NCI-H524 (cell line): ENCODE results near the gene PCYT2.
"Not testable (repeated sequence)": the region's sequence is repeated elsewhere in the genome, so short reads cannot be mapped to it uniquely, and the experiment has no call there.

Source experiments
- DNase-seq, 2 experiments: peaks; one replicate each; lab custom pipeline; 2025; lab: John Stamatoyannopoulos, UW

Gene PCYT2

DNA sequence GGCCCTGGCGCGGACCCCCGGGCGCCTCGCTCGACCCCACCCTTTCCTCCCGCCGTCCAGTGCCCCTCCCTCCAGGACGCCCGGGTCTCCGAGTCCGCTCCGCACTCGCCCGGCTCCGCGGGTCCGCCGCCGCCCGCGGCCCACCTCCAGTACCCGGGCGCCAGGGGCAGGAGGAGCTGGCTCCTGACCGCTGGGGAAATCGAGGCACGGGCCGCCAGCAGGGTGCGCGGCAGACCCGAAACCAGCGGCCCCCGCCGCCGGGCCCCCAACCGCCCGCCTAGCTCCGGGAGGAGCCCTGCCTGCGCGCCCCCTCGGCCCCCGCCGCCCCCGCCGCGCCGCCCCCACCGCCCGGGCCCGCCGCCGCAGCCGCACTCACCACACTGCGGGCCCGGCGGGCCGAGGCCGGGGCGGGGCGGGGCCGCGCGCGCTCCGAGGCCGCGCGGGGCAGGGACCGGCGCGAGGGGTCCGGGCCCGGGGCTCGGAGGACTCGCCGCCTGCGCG is 16.0 kb upstream of the PCYT2 start:
- no peak for DNase-seq

DNA sequence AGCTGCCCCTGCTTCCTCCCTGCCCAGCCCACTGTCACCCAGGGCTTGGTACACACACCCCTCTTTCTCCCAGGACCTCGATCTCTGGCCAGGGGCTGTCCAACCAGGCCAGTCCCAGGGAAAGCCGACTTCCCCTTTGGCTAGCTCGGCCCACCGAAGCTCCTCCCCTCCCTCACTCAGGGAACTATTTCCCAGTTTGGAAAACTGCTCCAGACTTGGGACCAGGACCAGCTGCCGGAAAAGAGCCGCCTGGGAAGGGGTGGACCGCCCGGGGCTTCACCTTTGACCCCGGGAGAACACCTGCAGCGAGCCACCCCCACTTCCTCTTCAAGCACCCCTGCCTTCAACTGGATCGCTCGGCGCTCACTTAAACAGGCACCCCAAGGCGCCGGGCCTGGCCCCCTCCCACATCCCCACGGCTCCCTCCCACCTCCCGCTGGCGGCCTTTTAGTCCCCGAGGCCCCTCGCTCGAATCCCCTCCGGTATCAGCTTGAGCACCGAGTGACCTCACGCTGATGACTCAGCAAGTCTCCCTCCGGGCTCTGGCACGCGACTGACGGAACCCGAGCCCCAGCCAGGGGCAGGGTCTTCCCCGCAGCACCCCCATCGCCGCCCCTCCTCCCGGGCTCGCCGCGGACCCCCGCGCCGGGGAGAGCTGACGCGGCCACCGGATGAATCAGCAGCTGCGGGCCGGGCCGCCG is 15.4 kb upstream of the PCYT2 start:
- DNase-seq: no peak

DNA sequence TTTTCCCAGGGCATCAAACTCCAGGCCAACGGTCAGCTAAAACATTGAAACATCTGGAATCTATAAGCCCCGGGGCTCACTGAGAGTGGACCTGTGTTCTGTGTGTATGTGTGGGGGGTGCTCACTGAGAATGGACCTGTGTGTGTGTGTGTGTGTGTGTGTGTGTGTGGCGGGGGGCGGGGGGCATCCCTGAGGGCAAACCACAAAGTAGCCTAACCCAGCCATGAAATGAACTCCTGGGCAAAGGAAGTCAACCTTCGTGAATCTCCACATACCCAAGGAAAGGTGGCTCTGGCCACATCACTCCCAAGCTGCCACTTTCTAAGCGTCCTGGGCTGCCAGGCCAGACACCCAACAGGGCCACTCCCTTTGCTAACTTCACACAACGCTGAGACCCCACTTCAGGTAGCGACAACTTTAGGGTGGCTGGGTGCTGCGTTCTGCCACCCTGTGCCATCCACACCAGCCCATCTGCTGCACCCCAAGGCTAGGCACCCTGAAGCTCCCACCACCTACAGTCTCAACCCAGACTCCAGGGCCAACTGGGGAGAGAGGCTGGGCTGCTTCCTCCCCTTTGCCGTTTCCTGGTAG is 14.8 kb upstream of the PCYT2 start:
- no peak for DNase-seq

DNA sequence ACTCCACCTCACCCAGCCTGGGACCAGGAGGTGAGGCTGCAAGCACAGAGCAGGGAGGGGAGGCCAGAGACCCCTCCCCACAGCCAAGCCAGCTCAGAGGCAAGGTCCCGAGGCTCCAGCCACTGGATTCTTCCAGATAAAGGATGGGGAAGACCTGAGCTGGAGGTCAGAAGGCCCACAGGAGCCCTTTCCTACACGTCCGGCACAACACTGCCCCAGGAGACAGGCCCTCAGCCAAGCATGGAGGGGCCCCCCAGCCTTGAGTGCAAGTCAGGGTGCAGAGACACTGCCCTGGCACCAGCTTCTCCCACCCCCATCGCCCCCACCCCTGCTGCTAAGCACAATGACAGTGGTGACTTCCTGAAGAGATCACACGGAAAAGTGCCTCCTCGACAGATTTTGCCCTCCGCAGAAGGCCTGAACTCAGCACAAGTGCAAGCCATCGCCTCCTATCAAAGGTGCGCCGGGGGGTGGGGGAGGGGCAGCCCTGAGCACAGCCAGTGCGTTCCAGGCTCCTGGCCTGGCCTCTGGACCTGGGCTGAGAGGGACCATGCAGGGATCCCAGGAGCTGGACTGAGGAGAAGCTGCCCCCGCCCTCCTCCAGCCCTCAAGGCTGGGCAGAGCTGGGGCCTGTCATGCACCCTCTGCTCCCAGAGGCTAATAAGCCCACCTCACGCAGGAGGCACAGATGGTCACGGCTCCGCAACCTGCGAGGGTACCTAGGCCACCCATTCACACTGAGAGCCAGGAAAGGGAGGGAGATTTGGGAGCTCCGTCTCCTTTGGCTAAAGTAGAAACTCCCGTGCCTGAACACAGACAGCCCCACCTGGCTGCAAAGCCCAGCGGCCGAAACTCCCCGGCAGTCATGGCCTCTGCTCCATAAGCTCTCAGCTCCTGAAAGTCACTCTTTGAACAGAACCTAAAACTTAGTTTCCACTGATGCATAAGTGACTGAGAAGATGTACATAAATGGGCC is 13.6 kb upstream of the PCYT2 start:
- no peak for DNase-seq

DNA sequence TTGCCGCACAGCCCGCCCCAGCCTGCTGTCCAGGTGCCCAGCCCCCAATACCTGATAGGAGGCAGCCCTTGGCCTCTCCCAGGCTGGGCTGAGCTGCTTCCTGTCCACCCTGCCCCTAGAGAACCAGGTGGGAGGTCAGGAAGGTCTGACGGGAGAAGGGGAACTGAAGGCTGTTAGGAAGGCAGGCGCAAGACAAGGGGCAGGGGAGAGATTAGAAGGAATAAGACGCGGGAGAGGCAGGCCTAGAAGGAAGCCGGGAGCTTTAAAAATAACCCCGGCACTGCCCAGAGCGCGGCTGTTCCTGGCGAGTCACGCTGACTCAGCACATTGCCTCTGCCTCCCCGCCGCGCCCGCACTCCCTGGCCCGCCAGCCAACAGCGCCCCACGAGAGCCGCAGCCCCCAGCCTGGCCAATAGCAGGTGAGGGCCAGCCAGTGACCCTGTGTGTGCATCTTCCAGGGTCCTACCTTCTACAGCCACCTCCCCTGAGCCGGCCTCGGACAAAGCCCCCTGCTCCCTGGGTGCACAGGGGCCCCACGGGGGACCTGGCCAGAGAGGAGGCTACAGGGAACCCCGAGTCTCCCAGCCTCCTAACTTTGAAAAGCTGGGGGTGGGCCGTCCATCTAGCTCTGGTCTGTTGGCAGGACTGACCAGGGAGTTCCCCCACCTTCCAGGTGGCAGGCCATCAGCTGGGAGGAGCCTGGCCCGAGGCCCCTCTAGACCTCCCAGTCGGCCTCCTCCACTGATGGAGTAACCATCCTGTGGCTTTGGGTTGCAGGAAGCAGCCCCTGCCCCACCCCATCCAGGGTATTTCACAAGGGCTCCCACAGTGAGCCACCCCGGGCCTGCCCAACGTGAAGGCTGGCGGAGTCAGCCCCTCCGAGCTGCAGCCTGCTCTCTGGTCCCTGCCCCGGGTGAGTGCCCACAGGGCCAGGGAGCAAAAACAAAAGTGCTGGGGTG is 12.4 kb upstream of the PCYT2 start:
- no peak for DNase-seq

DNA sequence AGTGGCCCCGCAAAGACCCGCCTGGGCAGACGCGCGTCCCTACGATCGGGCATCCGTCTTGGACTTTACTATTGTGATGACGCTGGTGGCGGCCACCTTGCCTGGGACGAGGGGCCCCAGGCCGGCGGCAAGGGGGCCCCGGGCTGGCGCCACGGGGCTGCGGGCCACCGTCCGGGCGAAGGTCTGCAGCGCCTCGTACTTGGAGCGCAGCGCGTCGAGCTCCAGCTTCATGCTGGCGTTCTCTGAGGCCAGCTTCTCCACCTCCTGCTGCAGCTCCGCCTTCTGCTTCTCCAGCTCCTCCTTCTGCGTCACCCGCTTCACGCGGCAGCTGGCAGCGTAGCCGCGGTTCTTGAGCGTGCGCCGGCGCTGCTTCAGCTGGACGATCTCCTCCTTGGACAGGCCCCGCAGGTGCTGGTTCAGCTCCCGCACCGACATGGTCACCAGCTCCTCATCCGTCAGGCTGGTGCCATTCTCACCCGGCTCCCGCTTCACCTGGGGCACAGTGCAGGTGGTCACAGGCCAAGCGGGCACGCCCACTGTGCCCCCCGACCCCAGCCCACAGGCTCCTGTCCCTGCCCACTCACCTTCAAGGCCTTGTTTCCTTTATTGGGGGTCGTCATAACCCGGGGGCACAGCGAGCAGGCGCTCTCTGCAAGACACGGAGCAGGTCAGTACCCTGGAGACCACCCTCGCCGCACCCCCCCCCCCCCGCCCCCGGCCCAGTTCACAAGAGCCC is 11.5 kb upstream of the PCYT2 start:
- no peak for DNase-seq

DNA sequence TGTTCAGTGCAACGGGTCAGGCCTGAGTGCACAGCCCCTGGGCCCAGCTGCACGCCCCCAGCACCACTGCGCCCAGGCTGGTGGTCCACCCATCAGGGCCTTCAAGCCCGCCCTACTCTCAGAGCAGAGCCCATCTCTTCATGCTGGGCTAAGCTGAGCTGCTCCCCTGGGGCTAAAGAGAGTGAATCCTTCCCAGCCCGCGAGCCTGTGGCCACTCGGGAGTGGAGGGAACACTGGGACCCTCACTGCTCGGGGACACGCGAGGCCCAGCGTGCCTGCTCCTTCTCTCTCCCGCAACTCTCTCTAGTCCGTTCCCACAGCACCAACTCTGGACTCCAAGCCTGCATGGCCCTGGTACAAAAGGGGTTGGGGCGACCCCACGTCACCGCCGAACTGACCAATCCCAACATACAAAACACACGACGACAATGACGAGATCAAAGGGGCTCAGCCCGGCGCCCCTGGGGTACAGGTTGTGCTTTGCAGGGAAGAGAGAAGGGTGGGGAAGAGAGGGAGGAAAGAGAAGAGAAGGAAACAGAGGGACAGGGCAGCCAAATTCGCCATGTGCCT is 10.9 kb upstream of the PCYT2 start:
- DNase-seq: no peak

DNA sequence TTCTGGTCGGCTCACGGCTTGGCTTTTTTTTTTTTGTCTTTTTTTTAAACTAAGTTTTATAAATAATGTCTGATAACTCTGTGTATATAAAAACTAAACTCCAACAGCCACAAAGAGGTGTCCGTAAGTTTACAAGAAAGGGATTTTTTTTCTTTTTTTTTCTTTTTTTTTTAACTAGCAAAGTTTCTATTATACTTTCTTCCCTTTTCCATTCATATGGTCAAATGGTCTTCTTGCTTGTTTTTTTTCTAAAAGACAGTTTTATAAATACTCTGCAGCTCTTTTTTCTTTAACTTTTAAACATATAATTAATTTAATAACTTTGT is 10.3 kb upstream of the PCYT2 start:
- DNase-seq: no peak

DNA sequence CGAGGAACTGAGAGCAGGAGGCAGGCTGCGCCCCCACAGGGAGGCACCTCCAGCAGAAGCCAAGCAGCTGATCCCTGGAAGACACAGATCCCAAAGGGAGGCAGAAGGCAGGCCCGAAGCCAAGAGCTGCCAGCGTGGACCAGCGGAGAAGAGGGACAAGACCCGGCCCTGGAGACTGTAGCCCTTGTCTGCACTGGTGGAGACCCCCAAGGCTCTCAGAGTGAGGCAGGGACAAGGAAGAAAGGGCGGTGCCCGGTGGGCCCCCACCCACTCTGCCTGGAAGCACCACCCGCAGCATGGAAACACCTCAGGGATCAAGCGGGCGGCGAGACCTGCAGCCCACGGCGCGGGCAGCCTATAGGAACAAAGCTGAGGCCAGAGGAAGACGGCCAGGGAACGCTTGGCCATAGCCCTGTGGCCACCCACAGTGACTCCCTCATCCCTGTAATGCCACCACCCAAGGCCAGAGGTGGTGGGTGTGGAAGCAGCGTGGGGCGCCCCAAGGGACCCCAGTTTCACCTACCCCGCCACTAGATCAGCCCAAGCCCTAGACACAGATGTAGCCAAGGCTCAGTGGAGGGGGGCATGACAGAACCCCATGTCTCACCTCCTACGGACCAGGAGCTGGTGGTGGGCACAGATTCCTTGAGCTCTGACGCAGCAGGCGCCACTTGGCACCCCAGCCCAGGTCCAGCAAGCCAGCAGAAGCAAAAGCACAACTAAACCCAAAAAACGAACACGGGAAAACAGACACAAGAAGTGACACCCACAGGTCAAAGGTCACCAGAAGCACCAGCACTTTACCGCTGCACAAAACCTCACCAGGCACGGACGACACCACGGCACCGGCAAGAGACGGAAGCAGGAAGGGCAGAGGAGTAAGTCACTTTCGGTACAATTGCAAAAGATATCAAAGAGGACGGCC is 9.7 kb upstream of the PCYT2 start:
- DNase-seq: no peak

DNA sequence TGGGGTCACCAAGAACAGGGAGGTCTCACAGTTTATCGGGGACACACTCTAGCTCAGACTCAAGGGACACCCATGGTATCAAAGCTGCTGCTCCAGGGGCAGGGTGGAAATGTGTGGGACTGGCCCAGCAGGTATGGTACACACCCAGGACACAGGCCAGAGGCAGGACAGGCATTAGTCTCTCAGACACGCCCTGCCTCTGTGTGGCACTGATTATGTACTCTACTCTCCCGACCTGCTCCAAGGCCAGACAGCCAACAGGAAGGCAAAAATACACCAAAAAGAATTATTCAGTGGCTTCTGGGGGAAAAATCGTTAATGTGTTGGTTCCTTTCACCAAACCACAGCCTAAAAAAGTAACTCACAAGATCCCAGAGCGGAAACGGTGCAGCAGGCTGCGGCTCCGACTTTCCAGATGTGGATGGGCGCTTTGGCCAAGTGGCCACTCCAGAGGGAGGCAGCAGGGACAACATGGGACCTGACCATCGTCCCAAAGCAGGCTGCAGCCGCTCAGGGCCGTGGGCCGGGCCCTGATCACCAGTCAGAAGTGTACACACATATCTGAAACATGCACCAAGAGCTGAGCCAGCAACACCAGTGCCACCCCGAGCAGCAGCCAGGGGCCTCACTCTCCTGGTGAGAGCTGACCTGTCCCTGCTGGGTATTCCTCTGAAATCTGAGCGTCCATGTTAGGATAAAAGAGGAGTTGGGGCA is 7.8 kb upstream of the PCYT2 start:
- DNase-seq: no peak

DNA sequence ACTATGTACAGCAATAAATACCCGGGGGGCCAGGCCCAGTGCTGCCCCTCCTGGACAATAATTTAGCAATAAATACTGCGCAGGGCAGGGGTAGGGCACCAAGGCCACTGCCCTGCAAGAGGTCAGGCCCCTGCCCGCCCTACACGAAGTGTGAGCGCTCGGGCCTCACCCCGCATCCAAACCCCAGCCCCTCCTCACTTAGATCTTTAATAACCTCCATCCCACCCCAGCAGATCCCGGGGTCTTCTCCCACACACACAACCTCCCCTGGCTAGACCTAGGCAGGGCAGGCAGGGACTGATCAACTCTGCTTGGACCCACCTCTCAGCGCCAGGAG is 7.1 kb upstream of the PCYT2 start:
- DNase-seq: not testable (repeated sequence)

DNA sequence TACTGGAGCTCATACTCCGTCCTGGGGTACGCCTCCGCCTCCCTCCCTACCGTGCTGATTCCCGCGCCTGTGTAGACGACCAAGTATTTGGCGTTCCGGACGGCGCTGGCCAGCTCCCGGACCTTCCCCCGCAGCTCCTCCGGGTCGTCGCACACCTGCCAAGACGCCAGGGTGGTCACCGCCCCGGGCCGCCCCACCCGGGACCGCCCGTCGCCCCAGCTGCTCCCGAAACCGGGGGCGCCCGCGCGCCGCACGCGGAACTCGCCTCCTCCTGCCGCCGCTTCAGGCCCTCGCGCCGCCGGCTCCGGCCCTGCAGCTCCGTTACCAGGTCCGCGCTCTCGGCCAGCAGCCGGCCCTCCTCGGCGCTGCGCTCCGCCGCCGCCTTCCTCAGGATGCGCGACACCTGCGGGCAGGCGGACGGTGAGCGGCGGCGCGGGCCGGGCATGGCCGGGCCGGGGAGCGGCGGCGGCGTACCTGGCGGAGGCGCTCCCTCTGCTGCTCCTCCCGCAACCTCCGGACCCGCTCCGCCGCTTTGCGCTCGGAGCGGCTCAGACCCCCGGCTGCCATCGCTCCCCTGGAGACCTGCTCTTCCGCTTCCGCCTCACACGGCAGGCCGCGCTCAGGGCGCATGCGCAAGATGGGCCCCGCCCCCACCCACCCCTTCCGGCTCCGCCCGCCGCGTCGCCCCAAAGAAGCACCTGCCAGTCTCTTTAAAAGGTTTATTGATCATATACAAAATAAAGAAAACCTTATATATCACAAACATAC is 6.5 kb upstream of the PCYT2 start, which contains the start of gene SIRT7:
Gene SIRT7 (minus strand): TSS at position 612 of the 768 bp plus-strand sequence. CDS start 45 bp downstream, at position 567.
- DNase-seq: peak; percentile 50 to 92

DNA sequence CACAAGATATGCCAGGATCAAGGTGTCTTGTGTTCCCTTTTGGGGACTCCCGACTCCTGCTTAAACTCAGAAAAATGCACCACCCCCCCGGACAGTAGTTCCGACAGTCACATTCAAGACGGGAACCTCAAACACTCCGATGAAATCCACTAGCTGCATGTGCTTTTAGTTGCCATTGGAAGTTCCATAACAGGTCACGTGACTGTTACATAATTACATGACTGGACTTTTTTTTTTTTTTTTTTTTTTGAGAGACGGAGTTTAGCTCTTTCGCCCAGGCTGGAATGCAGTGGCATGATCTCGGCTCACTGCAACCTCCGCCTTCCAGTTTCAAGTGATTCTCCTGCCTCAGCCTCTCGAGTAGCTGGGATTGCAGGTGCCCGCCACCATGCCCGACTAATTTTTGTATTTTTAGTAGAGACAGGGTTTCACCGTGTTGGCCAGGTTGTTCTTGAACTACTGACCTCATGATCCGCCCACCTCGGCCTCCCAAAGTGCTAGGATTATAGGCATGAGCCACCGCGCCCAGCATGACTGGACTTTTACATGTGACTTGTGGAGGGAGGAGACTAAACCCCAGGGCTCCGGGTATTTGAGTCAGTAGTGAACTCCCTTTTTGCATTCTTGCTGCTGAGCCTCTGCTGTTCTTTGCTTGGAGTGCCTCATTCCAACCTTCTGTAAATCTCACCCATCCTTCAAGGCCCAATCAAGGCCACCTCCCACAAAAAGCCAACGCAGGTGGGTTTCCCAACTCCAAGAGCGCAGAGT is 5.2 kb upstream of the PCYT2 start:
- no peak for DNase-seq

DNA sequence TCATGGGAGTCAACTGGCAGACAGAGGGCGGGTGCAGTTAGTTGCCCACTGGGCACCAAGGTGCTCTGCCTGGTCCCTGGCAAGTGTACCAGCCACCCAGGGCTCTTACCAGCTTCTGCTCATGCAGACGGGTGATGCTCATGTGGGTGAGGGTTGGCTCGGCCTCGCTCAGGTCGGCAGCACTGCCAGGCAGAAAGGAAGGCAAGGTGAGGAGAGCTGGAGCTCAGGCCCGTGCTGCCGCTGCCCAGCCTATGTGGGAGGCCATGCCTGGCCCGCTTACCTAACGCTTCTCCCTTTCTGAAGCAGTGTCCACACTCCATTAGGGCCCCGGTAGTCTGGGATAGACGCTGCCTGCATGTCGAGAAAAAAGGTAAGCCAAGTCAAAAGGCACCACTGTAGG is 4.1 kb upstream of the PCYT2 start:
- DNase-seq: no peak

DNA sequence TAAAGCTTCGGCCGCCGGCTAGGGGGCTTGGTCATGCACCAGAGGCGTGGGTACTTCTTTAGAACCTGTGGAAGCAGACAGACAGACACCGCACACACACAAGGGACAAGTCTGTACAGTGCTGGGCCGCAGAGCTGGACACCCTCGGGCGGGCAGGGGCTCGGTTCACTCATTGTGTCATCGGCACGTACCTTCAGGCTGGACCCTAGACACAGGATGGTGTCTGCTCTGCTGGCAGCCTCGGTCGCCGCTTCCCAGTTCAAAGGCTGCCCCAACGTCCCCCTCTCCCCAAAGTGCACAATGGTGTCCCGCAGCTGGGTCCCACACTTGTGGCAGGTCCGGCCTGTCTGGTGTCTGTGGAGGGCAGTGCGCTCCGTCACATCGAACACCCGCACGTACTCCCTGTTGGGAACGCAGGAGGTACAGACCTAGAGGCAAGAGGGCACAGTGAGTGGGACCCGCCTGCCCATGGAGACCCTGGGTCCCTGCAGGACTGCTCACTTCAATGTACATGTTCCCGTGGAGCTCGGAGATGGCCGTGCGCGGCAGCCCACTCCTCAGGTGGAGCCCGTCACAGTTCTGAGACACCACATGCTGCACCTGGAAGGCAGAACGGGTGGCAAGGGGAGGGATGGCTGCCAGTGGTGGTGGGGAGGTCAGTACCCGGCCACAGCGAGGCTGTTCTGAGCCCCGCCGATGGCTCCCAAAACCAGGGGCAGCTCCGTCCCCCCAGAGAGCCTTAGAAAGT is 3.1 kb upstream of the PCYT2 start:
- DNase-seq: no peak

DNA sequence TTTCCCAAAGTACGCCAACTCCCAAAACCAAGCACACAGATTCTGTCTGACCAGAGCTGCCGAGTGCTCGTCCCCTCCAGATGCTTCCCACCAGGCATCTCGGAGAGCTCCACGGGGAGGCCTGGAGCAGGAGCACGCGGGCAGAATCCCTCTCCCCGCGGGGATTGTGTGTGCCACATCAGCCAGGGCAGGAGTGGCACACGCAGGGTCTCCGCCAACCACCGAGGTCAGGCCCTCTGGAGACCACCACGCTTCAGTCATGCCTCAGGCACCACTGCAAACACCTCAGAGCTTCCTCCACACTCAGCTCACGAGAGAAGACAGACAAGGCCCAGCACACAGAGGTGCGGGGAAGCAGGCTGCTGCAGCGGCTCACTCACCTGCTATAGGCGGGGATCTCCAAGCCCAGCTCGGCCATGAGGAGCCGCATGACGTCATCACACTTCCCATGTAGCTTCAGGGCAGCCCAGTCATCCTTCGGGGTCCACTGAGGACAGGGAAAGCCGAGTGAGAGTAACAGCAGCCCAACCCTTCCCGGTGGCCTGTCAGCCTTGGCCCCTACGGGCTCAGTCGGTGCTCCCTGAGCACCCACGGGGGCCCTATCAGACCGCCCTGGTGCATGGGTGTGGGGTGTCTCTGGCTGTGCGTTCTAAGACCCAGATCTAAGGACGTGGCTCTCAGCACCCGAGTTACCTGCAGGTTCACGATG is 2.3 kb upstream of the PCYT2 start:
- no peak for DNase-seq
